ENCODE results near the gene POU6F2.

POU6F2 gene

GRCh38 chr7:39379416-39379815, 401.7 kb downstream of the POU6F2 start:
- Histone ChIP-seq H3K36me3 (ENCODE audit: control insufficient read depth, insufficient read depth, low read length) (no peaks in the 10 kb centered on the region), H3K27me3 (replicated peaks; ENCODE audit: control insufficient read depth, insufficient read depth, low read length, poor library complexity, severe bottlenecking) (no peaks in the 10 kb centered on the region), H3K4me3 (ENCODE audit: insufficient read depth, low read depth, low read length, poor library complexity, severe bottlenecking) (no peak overlapping the region), H3K9me3 (ENCODE audit: control insufficient read depth, low read length) (no peaks in the 10 kb centered on the region), H3K4me1 (ENCODE audit: control insufficient read depth, insufficient read depth, low read length, poor library complexity, severe bottlenecking) (no peaks in the 10 kb centered on the region), H3K27ac (ENCODE audit: insufficient read depth, low read length, poor library complexity, severe bottlenecking) (no peak overlapping the region)
- DNase-seq, result no peak

- DNase-seq, result no peak
- no peaks in the 10 kb centered on the region for H3K9me3 ChIP-seq (ENCODE audit: control insufficient read depth, low read length)
- no peak overlapping the region for H3K4me3 ChIP-seq (ENCODE audit: insufficient read depth, low read depth, low read length, poor library complexity, severe bottlenecking)
- no peaks in the 10 kb centered on the region for H3K4me1 ChIP-seq (ENCODE audit: control insufficient read depth, insufficient read depth, low read length, poor library complexity, severe bottlenecking)
- H3K27ac ChIP-seq (ENCODE audit: insufficient read depth, low read length, poor library complexity, severe bottlenecking), result no peak overlapping the region
- H3K36me3 ChIP-seq (ENCODE audit: control insufficient read depth, insufficient read depth, low read length), result no peaks in the 10 kb centered on the region
- no peaks in the 10 kb centered on the region for H3K27me3 ChIP-seq (replicated peaks; ENCODE audit: control insufficient read depth, insufficient read depth, low read length, poor library complexity, severe bottlenecking)
Measured at GRCh38 chr7:39383136-39383535, 405.4 kb downstream of the POU6F2 start.

GRCh38 chr7:39384386-39384785, 406.7 kb downstream of the POU6F2 start:
- Histone ChIP-seq H3K4me1 (ENCODE audit: control insufficient read depth, insufficient read depth, low read length, poor library complexity, severe bottlenecking) (no peaks in the 10 kb centered on the region), H3K36me3 (ENCODE audit: control insufficient read depth, insufficient read depth, low read length) (no peaks in the 10 kb centered on the region), H3K9me3 (ENCODE audit: control insufficient read depth, low read length) (no peaks in the 10 kb centered on the region), H3K4me3 (ENCODE audit: insufficient read depth, low read depth, low read length, poor library complexity, severe bottlenecking) (no peak overlapping the region), H3K27me3 (replicated peaks; ENCODE audit: control insufficient read depth, insufficient read depth, low read length, poor library complexity, severe bottlenecking) (no peaks in the 10 kb centered on the region), H3K27ac (ENCODE audit: insufficient read depth, low read length, poor library complexity, severe bottlenecking) (no peak overlapping the region)
- DNase-seq, result no peak

- no peaks in the 10 kb centered on the region for H3K9me3 ChIP-seq (ENCODE audit: control insufficient read depth, low read length)
- no peak for DNase-seq
- H3K4me1 ChIP-seq (ENCODE audit: control insufficient read depth, insufficient read depth, low read length, poor library complexity, severe bottlenecking), result no peaks in the 10 kb centered on the region
- no peaks in the 10 kb centered on the region for H3K36me3 ChIP-seq (ENCODE audit: control insufficient read depth, insufficient read depth, low read length)
- H3K4me3 ChIP-seq (ENCODE audit: insufficient read depth, low read depth, low read length, poor library complexity, severe bottlenecking), result no peak overlapping the region
- no peak overlapping the region for H3K27ac ChIP-seq (ENCODE audit: insufficient read depth, low read length, poor library complexity, severe bottlenecking)
- no peaks in the 10 kb centered on the region for H3K27me3 ChIP-seq (replicated peaks; ENCODE audit: control insufficient read depth, insufficient read depth, low read length, poor library complexity, severe bottlenecking)
Measured at GRCh38 chr7:39386718-39387117, 409.0 kb downstream of the POU6F2 start.

GRCh38 chr7:39392151-39392550, 414.4 kb downstream of the POU6F2 start:
- Histone ChIP-seq H3K27me3 (replicated peaks; ENCODE audit: control insufficient read depth, insufficient read depth, low read length, poor library complexity, severe bottlenecking) (no peaks in the 10 kb centered on the region), H3K4me1 (ENCODE audit: control insufficient read depth, insufficient read depth, low read length, poor library complexity, severe bottlenecking) (no peaks in the 10 kb centered on the region), H3K27ac (ENCODE audit: insufficient read depth, low read length, poor library complexity, severe bottlenecking) (no peak overlapping the region), H3K9me3 (ENCODE audit: control insufficient read depth, low read length) (no peaks in the 10 kb centered on the region), H3K4me3 (ENCODE audit: insufficient read depth, low read depth, low read length, poor library complexity, severe bottlenecking) (no peak overlapping the region), H3K36me3 (ENCODE audit: control insufficient read depth, insufficient read depth, low read length) (no peaks in the 10 kb centered on the region)
- DNase-seq, result no peak

- no peak overlapping the region for H3K4me3 ChIP-seq (ENCODE audit: insufficient read depth, low read depth, low read length, poor library complexity, severe bottlenecking)
- H3K36me3 ChIP-seq (ENCODE audit: control insufficient read depth, insufficient read depth, low read length), result no peaks in the 10 kb centered on the region
- no peak for DNase-seq
- H3K9me3 ChIP-seq (ENCODE audit: control insufficient read depth, low read length), result no peaks in the 10 kb centered on the region
- H3K4me1 ChIP-seq (ENCODE audit: control insufficient read depth, insufficient read depth, low read length, poor library complexity, severe bottlenecking), result no peaks in the 10 kb centered on the region
- no peaks in the 10 kb centered on the region for H3K27me3 ChIP-seq (replicated peaks; ENCODE audit: control insufficient read depth, insufficient read depth, low read length, poor library complexity, severe bottlenecking)
- H3K27ac ChIP-seq (ENCODE audit: insufficient read depth, low read length, poor library complexity, severe bottlenecking), result no peak overlapping the region
Measured at GRCh38 chr7:39394105-39394680, 416.5 kb downstream of the POU6F2 start.

- DNase-seq, result no peak
- H3K27ac ChIP-seq (ENCODE audit: insufficient read depth, low read length, poor library complexity, severe bottlenecking), result no peak overlapping the region
- H3K4me1 ChIP-seq (ENCODE audit: control insufficient read depth, insufficient read depth, low read length, poor library complexity, severe bottlenecking), result no peaks in the 10 kb centered on the region
- H3K9me3 ChIP-seq (ENCODE audit: control insufficient read depth, low read length), result no peaks in the 10 kb centered on the region
- no peaks in the 10 kb centered on the region for H3K27me3 ChIP-seq (replicated peaks; ENCODE audit: control insufficient read depth, insufficient read depth, low read length, poor library complexity, severe bottlenecking)
- H3K4me3 ChIP-seq (ENCODE audit: insufficient read depth, low read depth, low read length, poor library complexity, severe bottlenecking), result no peak overlapping the region
- no peaks in the 10 kb centered on the region for H3K36me3 ChIP-seq (ENCODE audit: control insufficient read depth, insufficient read depth, low read length)
Measured at GRCh38 chr7:39399458-39399857, 421.7 kb downstream of the POU6F2 start.

- no peaks in the 10 kb centered on the region for H3K36me3 ChIP-seq (ENCODE audit: control insufficient read depth, insufficient read depth, low read length)
- no peaks in the 10 kb centered on the region for H3K4me1 ChIP-seq (ENCODE audit: control insufficient read depth, insufficient read depth, low read length, poor library complexity, severe bottlenecking)
- H3K27me3 ChIP-seq (replicated peaks; ENCODE audit: control insufficient read depth, insufficient read depth, low read length, poor library complexity, severe bottlenecking), result no peaks in the 10 kb centered on the region
- DNase-seq, result no peak
- no peaks in the 10 kb centered on the region for H3K9me3 ChIP-seq (ENCODE audit: control insufficient read depth, low read length)
- no peak overlapping the region for H3K4me3 ChIP-seq (ENCODE audit: insufficient read depth, low read depth, low read length, poor library complexity, severe bottlenecking)
- no peak overlapping the region for H3K27ac ChIP-seq (ENCODE audit: insufficient read depth, low read length, poor library complexity, severe bottlenecking)
Measured at GRCh38 chr7:39399986-39400385, 422.3 kb downstream of the POU6F2 start.

GRCh38 chr7:39400836-39401235, 423.1 kb downstream of the POU6F2 start:
- H3K27ac ChIP-seq (ENCODE audit: insufficient read depth, low read length, poor library complexity, severe bottlenecking), result no peak overlapping the region
- DNase-seq, result no peak
- H3K4me1 ChIP-seq (ENCODE audit: control insufficient read depth, insufficient read depth, low read length, poor library complexity, severe bottlenecking), result no peaks in the 10 kb centered on the region
- no peaks in the 10 kb centered on the region for H3K9me3 ChIP-seq (ENCODE audit: control insufficient read depth, low read length)
- H3K27me3 ChIP-seq (replicated peaks; ENCODE audit: control insufficient read depth, insufficient read depth, low read length, poor library complexity, severe bottlenecking), result no peaks in the 10 kb centered on the region
- H3K36me3 ChIP-seq (ENCODE audit: control insufficient read depth, insufficient read depth, low read length), result no peaks in the 10 kb centered on the region
- H3K4me3 ChIP-seq (ENCODE audit: insufficient read depth, low read depth, low read length, poor library complexity, severe bottlenecking), result no peak overlapping the region

GRCh38 chr7:39402034-39402433, 424.3 kb downstream of the POU6F2 start:
- Histone ChIP-seq H3K4me3 (ENCODE audit: insufficient read depth, low read depth, low read length, poor library complexity, severe bottlenecking) (no peak overlapping the region), H3K27me3 (replicated peaks; ENCODE audit: control insufficient read depth, insufficient read depth, low read length, poor library complexity, severe bottlenecking) (no peaks in the 10 kb centered on the region), H3K4me1 (ENCODE audit: control insufficient read depth, insufficient read depth, low read length, poor library complexity, severe bottlenecking) (no peaks in the 10 kb centered on the region), H3K36me3 (ENCODE audit: control insufficient read depth, insufficient read depth, low read length) (no peaks in the 10 kb centered on the region), H3K27ac (ENCODE audit: insufficient read depth, low read length, poor library complexity, severe bottlenecking) (no peak overlapping the region), H3K9me3 (ENCODE audit: control insufficient read depth, low read length) (no peaks in the 10 kb centered on the region)
- DNase-seq, result no peak
